ENCODE measurements around the gene TLR4. TPM values are rescaled to one million over a fixed set of nuclear protein-coding genes. Genes with fewer than 3 reads are reported as not detected.
A peak's percentile ranks its signal among the peaks of the same experiment; 100 is the strongest.

TLR4 gene
- total RNA-seq, 1 experiment from 2014 or later, result 18.5 TPM

DNA sequence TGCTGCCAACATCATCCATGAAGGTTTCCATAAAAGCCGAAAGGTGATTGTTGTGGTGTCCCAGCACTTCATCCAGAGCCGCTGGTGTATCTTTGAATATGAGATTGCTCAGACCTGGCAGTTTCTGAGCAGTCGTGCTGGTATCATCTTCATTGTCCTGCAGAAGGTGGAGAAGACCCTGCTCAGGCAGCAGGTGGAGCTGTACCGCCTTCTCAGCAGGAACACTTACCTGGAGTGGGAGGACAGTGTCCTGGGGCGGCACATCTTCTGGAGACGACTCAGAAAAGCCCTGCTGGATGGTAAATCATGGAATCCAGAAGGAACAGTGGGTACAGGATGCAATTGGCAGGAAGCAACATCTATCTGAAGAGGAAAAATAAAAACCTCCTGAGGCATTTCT is 10.1 kb downstream of the TLR4 start:
- DNase-seq (ENCODE audit: low spot score), result no peak

DNA sequence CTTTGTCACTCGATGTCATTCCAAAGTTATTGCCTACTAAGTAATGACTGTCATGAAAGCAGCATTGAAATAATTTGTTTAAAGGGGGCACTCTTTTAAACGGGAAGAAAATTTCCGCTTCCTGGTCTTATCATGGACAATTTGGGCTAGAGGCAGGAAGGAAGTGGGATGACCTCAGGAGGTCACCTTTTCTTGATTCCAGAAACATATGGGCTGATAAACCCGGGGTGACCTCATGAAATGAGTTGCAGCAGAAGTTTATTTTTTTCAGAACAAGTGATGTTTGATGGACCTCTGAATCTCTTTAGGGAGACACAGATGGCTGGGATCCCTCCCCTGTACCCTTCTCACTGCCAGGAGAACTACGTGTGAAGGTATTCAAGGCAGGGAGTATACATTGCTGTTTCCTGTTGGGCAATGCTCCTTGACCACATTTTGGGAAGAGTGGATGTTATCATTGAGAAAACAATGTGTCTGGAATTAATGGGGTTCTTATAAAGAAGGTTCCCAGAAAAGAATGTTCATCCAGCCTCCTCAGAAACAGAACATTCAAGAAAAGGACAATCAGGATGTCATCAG is 11.3 kb downstream of the TLR4 start:
- DNase-seq (ENCODE audit: low spot score), result no peak

DNA sequence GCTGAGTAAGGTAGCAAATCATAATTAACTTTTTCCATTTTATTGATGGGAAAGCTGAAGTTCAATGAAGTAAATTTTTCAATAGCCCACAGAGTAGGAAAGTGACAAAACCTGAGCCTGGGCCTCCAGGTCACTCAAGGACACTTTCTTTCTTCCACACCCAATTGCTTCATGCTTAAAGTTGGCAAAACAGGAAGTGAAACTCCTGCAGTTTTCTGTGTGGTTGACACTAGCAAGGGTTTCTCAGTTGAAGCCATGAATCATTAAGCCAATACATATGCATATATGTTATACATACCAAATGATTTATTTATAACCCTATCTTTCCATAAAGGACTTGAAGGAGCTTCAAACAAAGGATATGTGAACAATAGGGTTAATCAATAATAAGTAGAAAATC is 13.9 kb downstream of the TLR4 start:
- DNase-seq (ENCODE audit: low spot score), result peak; percentile 41

DNA sequence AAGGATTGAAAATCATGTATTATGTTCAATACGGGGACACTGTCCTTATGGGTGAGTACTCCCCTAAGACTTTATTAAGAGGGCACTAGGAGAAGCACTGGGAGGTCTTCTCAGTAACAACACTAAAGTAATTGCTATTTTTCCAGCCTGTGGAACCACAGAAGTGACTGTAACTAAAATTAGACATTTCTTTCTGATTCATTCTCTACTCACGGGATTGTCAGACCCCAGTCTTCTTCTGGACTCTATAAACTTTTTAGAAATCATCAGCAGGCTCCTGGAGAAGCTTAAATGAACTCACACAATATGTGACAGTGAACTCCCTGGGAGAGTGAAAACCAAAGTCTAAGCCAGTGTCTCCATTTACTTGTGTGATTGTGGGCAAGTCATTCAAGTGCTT is 14.5 kb downstream of the TLR4 start:
- peak; percentile 21 for DNase-seq (ENCODE audit: low spot score)

DNA sequence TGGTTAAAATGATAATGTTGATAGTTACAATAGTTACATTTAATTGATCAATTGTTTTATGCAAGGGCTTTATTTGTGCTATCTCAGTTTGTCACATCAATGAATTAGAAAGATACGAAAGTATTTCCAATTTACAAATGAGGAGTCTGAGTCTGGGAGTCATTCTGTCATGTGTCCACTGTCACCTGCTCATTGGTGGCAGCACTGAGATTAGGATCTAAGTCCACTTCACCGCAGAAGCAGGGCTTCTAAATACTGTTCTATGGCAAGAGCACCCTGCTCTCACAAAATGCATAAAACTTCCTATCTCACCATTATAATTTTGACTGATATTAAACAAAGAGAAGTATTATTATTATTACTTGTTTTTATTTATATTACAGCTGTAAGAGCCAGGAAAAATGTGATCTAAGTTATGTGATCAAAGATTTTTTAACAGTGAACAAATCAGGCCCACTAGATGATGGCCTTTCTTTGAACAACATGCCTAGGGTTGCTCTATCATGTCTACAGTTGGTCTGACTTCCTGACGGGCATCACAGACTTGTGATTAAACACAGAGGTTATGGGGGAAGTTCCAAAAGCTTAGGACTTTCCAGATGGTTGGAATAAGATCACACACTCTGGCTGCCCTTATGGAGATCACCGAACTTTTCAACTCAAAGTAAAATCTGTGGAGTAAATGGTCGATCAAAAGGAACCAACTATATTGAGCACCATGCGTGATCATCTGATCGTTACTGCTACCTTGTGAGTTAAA is 15.1 kb downstream of the TLR4 start:
- DNase-seq (ENCODE audit: low spot score), result no peak

DNA sequence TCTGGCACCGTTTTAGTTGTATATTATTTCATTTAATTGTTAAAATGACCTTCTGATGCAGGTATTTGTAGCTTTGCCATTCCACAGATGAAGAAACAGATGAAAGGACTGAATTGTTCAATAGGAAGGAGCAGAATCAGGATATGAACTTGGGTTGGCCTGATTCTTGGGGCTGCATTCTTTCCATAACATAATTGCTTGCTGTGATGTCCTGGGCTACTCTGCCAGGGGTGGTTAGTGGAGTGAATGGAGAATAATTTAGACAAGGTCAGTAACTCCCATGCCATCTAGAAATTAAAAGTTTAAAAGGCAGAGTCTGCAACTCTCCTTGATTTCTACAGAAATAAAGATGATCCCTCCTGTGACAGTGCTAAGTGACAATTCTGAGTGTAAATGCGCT is 15.9 kb downstream of the TLR4 start:
- DNase-seq (ENCODE audit: low spot score), result no peak

DNA sequence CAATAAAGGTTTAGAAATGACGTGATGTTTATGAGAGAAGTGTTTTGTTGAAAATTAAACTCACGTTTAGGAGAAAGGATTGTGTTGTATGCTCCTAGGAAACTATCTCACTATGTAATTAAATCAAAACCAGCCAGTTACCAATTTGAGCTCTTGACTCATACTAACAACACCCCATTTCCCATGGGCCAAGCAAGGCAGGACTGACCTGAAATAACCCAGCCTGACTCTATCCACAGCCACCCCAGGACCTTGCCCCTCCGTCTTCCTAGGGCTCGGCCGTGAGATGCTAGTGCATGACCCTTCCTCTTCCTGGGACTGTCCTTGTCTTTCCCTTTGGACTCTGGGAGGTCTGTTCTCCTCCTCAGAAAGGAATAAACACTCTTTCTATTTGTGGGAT is 16.4 kb downstream of the TLR4 start:
- DNase-seq (ENCODE audit: low spot score), result no peak

DNA sequence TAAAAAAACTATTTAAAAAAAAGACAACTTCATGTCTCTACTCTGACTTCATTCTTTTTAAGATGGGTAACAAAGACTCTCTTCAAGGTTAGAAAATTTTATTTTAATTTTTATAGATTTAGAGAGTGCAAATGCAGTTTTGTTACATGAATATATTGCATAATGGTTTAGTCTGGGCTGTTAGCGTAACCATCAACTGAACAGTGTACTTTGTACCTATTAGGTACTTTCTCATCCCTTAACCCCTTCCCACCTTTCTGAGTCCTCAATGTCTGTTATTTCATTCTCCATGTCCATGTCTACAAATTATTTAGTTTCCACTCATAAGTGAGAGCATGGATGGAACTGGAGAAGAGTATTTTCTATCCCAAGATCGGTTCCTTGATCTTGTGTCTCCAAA is 16.8 kb downstream of the TLR4 start:
- no peak for DNase-seq (ENCODE audit: low spot score)

DNA sequence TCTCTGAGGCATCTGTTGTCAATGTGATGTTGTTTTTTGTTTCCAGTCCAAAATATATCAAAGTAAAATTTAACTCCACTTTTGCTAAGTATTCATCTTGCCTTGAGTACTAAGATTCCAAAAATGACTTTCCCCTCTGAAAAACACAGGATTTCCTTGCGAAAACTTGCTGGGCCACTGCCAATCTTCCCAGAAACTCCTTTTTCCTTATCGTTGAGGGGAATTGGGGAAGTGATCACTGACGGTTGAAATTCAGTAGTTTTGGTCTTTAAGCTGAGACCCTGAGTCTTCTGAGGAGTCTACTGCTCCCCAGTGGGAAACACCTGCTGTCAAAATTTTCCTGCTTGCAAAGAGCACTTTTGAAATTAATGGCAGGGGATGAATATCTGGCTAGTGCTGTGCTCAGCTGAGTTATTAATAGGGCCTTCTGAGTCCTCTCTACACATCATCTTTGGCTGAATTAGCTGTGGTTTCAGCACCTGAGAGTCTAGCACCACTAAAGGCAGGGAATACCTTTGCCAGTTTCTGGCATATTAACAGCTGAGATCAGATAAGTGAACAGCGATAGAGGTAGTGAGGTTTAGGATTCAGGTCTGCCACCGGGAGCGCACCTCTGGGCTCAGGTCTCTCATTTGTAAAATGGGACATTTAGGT is 18.0 kb downstream of the TLR4 start:
- DNase-seq (ENCODE audit: low spot score), result no peak

DNA sequence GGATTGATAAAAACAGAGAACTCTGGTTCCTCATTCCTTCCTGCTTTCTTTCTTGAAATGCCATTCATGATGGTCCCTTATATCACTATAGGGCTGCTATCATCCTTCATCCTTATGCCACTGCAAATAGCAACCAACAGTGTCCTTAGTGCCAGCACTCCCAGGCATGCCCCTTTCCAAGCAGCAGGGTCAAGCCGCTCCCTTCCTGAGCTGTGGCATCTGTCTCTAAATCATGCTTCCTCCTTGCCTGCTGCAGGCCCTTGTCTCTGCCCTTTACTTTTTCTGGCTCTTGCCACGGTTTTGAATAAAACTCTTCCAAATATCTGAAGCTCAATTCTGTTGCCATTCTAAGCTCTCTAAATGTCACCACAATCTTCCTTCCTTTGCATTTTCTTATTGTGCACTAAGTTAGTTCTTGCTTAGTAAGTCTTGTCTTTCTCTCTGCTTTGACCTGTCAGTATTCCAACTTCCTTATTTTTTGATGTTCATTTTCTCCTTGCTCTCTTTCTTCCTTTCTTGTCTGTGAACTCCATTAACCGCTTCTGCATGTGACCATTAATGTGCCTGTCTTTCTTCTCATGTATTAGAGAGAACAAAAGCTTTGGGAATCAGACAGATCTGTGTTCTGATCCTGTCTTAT is 19.9 kb downstream of the TLR4 start:
- no peak for DNase-seq (ENCODE audit: low spot score)

DNA sequence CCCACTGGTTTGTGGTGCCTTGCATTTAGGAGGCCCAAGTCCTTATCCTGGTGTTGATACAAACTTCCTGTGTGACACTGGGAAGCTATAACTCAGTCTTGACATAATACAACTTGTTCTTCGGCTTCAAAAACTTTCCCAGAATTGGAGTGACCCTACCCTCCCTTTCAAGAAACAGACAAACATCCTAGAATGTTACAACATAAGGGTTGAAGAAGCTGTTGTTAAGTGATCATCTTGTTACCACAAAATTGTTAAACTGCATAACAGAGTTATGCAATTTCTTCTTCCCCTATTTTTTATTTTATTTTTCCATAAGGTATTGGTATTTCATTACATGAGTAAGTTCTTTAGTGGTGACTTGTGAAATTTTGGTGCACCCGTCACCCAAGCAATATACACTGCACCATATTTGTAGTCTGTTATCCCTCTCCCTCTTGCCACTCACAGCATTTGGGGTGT is 21.3 kb downstream of the TLR4 start:
- DNase-seq (ENCODE audit: low spot score), result no peak

DNA sequence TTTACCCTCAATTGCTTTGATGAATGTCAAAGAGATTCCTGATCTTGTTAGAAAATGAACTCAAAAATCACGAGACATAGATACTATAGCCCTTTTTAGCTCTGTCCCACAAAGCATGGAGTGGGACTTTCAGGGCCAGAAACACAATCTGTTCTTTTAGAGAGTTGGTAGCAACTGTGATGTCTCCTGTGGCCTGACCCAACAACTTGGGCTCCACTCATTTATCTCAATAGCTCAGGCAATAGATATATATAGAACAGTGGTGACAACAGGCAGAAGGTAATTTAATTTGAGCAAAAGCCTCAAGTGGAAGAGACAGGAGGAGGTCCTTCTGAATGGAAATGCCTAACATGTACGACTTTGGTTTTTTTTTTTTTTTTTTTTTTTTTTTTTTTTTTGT is 25.2 kb downstream of the TLR4 start:
- DNase-seq (ENCODE audit: low spot score), result no peak

DNA sequence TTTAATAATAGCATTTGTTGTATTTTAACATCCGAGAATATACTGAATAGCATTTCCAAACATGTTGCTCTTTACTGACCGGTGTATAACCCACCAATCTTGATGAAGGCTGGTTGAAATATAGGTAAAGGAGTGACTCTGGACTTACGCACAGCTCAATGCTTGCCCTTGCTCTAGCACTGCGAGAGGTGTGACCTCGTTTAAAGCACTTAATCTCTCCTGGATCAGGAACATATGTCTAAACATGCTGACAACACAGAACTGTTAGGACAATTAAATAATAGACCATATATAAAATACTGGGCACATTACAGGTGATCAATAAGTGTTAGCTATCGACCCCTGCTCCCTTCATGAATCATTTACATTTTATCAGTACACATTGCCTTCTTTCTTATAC is 28.3 kb downstream of the TLR4 start:
- DNase-seq (ENCODE audit: low spot score), result no peak

DNA sequence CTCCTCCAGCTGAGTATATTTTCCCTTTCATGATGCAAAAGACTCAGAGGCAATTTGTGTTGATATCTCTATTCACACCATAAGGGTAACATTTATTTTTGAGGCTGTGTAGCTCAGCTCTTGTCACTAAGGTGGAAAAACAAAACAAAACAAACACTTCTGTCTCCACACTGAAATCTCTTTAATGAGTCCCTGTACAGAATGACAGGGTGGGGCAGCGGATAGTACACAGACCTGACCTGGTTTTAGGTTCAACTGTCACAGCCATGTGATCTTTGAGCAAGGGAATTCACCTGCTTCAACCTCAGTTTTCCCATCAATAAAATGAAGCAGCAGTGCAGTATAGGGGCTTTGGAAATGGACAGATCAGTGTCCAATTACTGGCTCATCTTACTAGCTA is 29.3 kb downstream of the TLR4 start:
- DNase-seq (ENCODE audit: low spot score), result no peak

DNA sequence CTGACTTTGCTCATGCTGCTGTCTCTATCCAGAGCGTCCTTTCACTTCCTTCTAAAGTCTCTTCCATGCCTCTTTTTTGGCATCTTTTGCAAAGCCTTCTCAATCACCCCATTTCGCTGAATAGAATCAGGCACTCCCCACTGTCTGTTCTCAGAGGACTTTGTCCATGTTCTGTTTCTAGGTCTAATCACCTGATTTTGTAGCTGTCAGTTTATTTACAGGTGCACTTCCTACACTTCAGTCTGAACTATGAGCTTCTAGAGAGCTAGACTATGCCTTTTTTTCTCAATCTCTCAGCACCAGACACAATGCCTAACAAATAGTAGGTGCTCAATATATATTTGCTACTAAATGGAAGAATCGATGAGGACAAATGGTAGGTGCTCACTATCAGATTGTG is 29.9 kb downstream of the TLR4 start:
- no peak for DNase-seq (ENCODE audit: low spot score)

DNA sequence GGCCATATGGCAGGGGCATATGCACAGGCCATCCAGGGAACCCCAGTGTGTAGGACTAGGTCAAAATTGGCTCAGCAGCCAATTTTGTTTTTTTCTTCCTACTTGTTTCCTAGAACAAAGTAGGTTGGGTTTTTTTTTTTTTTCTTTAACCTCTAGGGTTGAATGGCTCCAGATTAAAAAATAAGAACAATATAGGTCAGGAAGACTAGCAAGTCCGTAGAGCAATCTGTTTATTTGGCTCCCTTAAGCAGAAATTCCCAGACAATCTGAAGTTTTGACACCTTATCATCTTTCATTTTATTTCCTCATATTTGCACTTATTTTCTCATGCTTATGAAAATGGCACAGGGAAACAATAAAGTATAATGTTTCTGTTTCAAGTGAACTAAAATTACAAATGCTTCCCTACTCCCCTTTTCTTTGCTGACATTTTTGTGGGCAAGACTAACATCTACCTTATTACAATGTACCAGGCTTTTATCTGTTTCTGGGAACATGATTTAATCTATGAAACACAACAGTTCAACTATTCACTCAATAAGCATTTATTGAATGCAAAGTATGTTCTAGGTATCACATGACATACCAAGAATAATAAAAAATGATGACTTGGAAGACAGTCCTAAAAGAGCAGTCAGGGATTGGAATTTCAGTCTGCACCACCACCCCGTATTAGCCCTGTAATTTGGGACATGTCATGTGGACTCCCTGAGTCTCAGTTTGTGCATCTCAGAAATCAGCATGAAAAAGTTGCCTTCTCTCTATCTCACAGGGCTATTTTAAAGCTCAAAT is 30.5 kb downstream of the TLR4 start:
- peak; percentile 31 for DNase-seq (ENCODE audit: low spot score)

DNA sequence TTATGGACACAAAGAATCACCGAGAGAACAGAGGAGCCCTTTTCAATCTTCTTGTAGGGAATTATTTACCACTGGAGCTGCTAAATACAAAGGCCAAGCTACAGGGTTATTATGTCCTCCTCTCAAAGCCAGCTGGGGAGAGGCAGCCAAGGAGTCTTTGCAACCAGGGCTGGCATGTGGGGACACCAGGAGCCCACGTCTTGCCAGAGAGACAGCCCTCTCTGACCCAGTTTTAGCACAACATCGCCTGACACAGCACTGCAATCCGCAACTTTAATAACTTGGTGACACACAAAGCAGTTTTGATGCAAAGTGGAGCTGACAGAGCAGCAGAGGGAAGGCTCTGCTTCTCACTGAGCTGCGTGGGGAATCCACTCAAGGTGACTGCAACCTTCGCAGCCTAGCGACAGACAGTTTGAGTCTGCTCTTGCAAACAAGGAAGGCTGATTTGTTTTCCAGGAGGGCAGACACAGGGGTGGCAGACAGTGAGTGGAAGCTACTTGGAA is 33.6 kb downstream of the TLR4 start:
- DNase-seq (ENCODE audit: low spot score), result no peak

DNA sequence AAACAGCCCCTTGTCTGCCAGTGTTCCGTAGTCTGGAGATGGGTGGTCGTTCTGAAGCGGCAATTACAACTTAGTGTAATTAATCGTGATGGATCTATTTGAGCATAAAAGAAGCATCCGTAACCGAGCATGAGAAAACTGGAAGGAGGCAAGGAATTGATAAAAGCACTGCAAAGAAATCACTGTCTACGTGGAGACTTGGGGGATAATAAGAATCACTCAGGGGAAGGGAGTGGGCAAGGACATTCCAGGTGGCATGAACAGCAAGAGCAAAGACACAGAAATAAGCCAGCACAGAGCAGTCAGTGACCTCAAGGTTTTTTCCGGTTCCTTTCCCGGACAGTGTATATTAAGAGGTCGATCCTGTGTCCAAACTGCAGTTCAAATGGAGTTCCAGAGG is 35.0 kb downstream of the TLR4 start:
- no peak for DNase-seq (ENCODE audit: low spot score)

DNA sequence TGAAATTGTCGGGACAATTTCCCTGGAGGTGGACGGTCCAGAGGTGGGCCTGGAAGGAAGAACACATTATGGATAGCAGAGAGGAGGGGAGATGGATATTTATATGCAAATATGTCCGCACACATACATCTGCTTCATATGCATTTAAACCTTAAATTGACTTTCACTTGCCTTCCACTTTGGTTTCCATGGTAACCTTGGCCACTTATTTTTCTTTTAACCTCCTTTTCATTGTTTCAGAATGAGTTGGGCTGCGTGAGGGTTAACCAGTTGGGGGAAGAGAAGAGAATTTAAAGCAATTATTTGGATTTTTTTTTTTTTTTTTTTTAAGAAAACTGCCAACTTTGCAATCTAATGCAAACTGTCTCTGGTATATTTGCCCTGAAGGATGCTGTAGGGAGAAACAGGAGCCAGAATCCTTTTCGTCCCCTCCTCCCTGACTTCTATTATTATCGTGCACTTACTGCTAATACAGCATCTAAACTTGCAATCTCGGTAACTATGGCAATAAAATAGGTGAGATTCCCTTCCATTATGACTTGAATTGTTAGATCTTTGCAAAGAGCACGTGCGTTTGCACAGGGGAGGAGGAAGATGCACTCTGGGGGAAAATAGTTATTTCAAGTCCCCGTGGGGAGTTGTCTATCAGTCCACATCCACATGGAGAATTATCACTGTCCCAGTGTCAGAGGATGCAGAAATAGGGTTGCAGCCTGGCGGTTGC is 35.6 kb downstream of the TLR4 start:
- no peak for DNase-seq (ENCODE audit: low spot score)

DNA sequence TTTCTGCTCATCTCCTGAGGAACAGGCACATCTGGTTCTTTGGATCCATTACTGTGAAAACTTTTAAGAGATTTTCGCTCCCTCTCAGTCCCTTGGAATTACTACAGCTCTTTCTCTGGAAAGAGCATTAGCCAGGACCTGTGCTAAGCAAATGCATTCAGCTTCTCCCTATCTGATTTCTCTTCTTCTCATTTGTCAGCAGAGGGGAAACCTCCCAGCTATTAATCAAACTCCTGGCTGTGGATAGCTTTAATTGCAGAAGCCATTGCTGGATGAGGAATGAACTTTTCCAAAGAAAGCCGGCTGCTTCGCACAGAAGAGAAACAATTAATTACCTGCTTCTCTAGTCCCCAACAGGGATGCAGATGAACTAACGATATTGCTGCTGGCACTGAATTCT is 37.9 kb downstream of the TLR4 start:
- DNase-seq (ENCODE audit: low spot score), result no peak

DNA sequence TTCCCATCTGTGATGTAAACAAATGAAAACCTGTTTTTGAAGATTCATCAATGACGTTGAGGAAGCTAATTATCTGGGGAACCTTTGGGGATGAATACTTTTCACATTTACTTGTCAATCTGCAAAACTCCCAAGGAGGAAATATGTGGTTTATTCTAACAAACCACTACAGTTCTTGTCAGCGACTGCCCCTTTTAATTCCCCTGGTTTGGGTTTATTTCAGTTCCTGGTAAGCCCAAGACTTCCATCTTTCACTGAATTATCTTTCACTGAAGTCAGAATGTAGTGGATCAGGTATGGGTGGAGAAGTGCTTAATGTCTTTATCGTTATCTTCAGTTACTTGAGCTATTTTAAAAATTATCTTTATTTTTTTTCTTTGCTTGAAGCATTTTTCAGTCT is 40.2 kb downstream of the TLR4 start:
- DNase-seq (ENCODE audit: low spot score), result no peak

Measured in A172 (cell line).